GM23338 (cell line): ENCODE measurements around the gene EVL. TPM values are rescaled to one million over a fixed set of nuclear protein-coding genes. Genes with fewer than 3 reads are reported as not detected.

Source experiments
- ATAC-seq: fragments of 200-7000 bp; cut with Tn5 transposase; 3 replicates; pipeline ENCODE4 v1.9.1; 2020
- DNase-seq: peaks from one replicate; pipeline ENCODE4 v3.0.0-alpha.2; 2015; ENCODE audit warnings: low spot score
- H2AFZ ChIP-seq: fragments of 200-600 bp; sonication (generic); 2 replicates; pipeline ENCODE4 v1.8.0; 2016; ENCODE audit warnings: antibody characterized with exemption, mild to moderate bottlenecking, moderate library complexity
- H3F3A ChIP-seq: fragments of 200-600 bp; sonication (generic); replicated peaks from 2 replicates; pipeline ENCODE4 v1.8.0; 2017; ENCODE audit warnings: antibody characterized with exemption, mixed run types, low read depth
- H3K27ac ChIP-seq: fragments of 200-600 bp; sonication (generic); 2 replicates; pipeline ENCODE4 v1.6.1; 2016; ENCODE audit warnings: low read depth
- H3K27me3 ChIP-seq: fragments of 200-600 bp; sonication (generic); 2 replicates; pipeline ENCODE4 v1.8.0; 2016; ENCODE audit warnings: mild to moderate bottlenecking, mixed run types, moderate library complexity; ENCODE audit not compliant: insufficient read depth
- H3K36me3 ChIP-seq: fragments of 200-600 bp; sonication (generic); 2 replicates; pipeline ENCODE4 v1.8.0; 2016; ENCODE audit warnings: mild to moderate bottlenecking; ENCODE audit not compliant: insufficient read depth
- H3K4me1 ChIP-seq: fragments of 200-600 bp; sonication (generic); 2 replicates; pipeline ENCODE4 v1.8.0; 2016; ENCODE audit warnings: mild to moderate bottlenecking, moderate library complexity; ENCODE audit not compliant: insufficient read depth
- H3K4me2 ChIP-seq: fragments of 200-600 bp; sonication (generic); 2 replicates; pipeline ENCODE4 v1.7.1; 2017; ENCODE audit warnings: mixed run types
- H3K4me3 ChIP-seq: fragments of 200-600 bp; sonication (generic); 2 replicates; pipeline ENCODE4 v1.6.1; 2016; ENCODE audit warnings: mixed run types
- H3K79me2 ChIP-seq: fragments of 200-600 bp; sonication (generic); replicated peaks from 2 replicates; pipeline ENCODE4 v1.8.0; 2017; ENCODE audit warnings: mild to moderate bottlenecking; ENCODE audit not compliant: insufficient read depth
- H3K9me2 ChIP-seq: fragments of 200-600 bp; sonication (generic); 2 replicates; pipeline ENCODE4 v1.8.0; 2017; ENCODE audit not compliant: insufficient read depth
- H4K20me1 ChIP-seq: fragments of 200-600 bp; sonication (generic); replicated peaks from 2 replicates; pipeline ENCODE4 v1.8.0; 2017; ENCODE audit warnings: mild to moderate bottlenecking; ENCODE audit not compliant: insufficient read depth
- H3K27ac Mint-ChIP-seq: 2 replicates; pipeline ENCODE4 v1.8.0; 2020; ENCODE audit warnings: inconsistent platforms, mild to moderate bottlenecking, moderate library complexity, mixed read lengths
- H3K27me3 Mint-ChIP-seq: 3 replicates; pipeline ENCODE4 v1.8.0; 2022; ENCODE audit warnings: low read depth, mild to moderate bottlenecking, moderate library complexity, mixed read lengths, inconsistent platforms; ENCODE audit not compliant: insufficient read depth, poor library complexity
- H3K36me3 Mint-ChIP-seq: 3 replicates; pipeline ENCODE4 v1.8.0; 2021; ENCODE audit warnings: low read depth, mild to moderate bottlenecking, inconsistent platforms, moderate library complexity, mixed read lengths
- H3K4me1 Mint-ChIP-seq: 3 replicates; pipeline ENCODE4 v1.8.0; 2020; ENCODE audit warnings: mild to moderate bottlenecking, inconsistent platforms, mixed read lengths
- H3K4me3 Mint-ChIP-seq: 3 replicates; pipeline ENCODE4 v1.8.0; 2021; ENCODE audit warnings: moderate library complexity, mild to moderate bottlenecking, inconsistent platforms, mixed read lengths
- H3K9me3 Mint-ChIP-seq: 3 replicates; pipeline ENCODE4 v1.8.0; 2020; ENCODE audit warnings: moderate library complexity, mild to moderate bottlenecking, inconsistent platforms, mixed read lengths
- EZH2phosphoT487 ChIP-seq: fragments of 200-600 bp; sonication (generic); IDR thresholded peaks from one replicate; pipeline ENCODE4 v1.8.1; 2018; ENCODE audit warnings: antibody characterized with exemption; ENCODE audit not compliant: unreplicated experiment
- JUNB ChIP-seq: IDR thresholded peaks from one replicate; pipeline ENCODE4 v1.6.1; 2016; ENCODE audit warnings: antibody characterized with exemption; ENCODE audit not compliant: unreplicated experiment
- NANOG ChIP-seq: IDR thresholded peaks from 2 replicates; pipeline ENCODE4 v1.6.1; 2016; ENCODE audit warnings: antibody characterized with exemption, borderline replicate concordance
- POLR2AphosphoS5 ChIP-seq: IDR thresholded peaks from 2 replicates; pipeline ENCODE4 v1.6.1; 2016; ENCODE audit warnings: antibody characterized with exemption, low read depth
- STAT1 ChIP-seq: IDR thresholded peaks from one replicate; pipeline ENCODE4 v1.6.1; 2016; ENCODE audit warnings: antibody characterized with exemption; ENCODE audit not compliant: unreplicated experiment
- polyA plus RNA-seq: library from polyadenylated mRNA; unstranded; fragments of >200 nt; fragmentation: Nextera tagmentation; extraction: Ambion mirVana; gene quantifications from 2 replicates; pipeline ENCODE4 v1.2.1, GENCODE V29; 2016
- total RNA-seq: library from RNA; depleted of rRNA; stranded (reverse); fragments of >200 nt; shearing (Covaris generic); gene quantifications from 2 replicates; pipeline ENCODE4 v1.2.3, GENCODE V29; 2014
- TF ChIP-seq, protein P1 (sequence below): fragments of 250-450 bp; sonication (Bioruptor Pico); IDR thresholded peaks from 2 replicates; pipeline ENCODE4 v1.5.0; 2020; ENCODE audit warnings: mild to moderate bottlenecking, moderate library complexity
- TF ChIP-seq, protein P2 (sequence below): IDR thresholded peaks from one replicate; pipeline ENCODE4 v1.6.1; 2018; ENCODE audit warnings: antibody characterized with exemption; ENCODE audit not compliant: unreplicated experiment
- TF ChIP-seq, protein P3 (sequence below), 2 experiments: fragments of 200-600 bp in 1 of 2; sonication (generic) in 1 of 2; conservative IDR thresholded peaks; 2 replicates each; pipeline versions ENCODE4 v1.5.1 to v1.6.1; 2016 to 2017; ENCODE audit warnings: antibody characterized with exemption in 2 of 2, low read depth in 2 of 2, mild to moderate bottlenecking in 2 of 2, moderate library complexity in 1 of 2

The EVL gene
- total and polyA plus RNA-seq, 2 experiments from 2014 or later: 28.2 to 50.5 TPM

DNA sequence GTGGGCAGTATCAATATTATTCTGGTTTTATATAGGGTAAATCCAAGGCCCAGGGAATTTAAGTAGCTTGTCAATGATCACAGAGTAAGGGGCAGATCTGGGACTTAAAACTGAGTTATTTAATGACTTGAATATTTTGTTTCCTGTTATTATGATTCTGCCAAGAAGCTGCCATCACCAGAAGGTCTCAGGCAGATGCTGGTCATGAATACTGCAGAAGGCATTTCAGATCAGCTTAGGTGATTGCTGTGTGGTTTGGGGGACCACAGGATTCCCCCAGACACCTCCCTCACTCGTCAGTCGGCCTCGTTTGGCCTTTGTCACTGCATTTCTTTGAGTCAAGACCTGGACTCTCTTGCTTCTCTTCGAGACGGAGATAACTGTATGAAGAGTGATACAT lies 47.7 kb upstream of the EVL start:
- H3K4me3 Mint-ChIP-seq: no peak overlapping the region
- H3K27me3 ChIP-seq: no peaks in the 10 kb centered on the region
- no peaks in the 10 kb centered on the region for H3K27me3 Mint-ChIP-seq
- H4K20me1 ChIP-seq: peaks cover 29% of the 10 kb centered on the region
- no peak overlapping the region for H2AFZ ChIP-seq
- no peak for TF ChIP-seq EZH2phosphoT487
- no peak for TF ChIP-seq POLR2AphosphoS5
- TF ChIP-seq JUNB: no peak
- TF ChIP-seq, protein P1, sequence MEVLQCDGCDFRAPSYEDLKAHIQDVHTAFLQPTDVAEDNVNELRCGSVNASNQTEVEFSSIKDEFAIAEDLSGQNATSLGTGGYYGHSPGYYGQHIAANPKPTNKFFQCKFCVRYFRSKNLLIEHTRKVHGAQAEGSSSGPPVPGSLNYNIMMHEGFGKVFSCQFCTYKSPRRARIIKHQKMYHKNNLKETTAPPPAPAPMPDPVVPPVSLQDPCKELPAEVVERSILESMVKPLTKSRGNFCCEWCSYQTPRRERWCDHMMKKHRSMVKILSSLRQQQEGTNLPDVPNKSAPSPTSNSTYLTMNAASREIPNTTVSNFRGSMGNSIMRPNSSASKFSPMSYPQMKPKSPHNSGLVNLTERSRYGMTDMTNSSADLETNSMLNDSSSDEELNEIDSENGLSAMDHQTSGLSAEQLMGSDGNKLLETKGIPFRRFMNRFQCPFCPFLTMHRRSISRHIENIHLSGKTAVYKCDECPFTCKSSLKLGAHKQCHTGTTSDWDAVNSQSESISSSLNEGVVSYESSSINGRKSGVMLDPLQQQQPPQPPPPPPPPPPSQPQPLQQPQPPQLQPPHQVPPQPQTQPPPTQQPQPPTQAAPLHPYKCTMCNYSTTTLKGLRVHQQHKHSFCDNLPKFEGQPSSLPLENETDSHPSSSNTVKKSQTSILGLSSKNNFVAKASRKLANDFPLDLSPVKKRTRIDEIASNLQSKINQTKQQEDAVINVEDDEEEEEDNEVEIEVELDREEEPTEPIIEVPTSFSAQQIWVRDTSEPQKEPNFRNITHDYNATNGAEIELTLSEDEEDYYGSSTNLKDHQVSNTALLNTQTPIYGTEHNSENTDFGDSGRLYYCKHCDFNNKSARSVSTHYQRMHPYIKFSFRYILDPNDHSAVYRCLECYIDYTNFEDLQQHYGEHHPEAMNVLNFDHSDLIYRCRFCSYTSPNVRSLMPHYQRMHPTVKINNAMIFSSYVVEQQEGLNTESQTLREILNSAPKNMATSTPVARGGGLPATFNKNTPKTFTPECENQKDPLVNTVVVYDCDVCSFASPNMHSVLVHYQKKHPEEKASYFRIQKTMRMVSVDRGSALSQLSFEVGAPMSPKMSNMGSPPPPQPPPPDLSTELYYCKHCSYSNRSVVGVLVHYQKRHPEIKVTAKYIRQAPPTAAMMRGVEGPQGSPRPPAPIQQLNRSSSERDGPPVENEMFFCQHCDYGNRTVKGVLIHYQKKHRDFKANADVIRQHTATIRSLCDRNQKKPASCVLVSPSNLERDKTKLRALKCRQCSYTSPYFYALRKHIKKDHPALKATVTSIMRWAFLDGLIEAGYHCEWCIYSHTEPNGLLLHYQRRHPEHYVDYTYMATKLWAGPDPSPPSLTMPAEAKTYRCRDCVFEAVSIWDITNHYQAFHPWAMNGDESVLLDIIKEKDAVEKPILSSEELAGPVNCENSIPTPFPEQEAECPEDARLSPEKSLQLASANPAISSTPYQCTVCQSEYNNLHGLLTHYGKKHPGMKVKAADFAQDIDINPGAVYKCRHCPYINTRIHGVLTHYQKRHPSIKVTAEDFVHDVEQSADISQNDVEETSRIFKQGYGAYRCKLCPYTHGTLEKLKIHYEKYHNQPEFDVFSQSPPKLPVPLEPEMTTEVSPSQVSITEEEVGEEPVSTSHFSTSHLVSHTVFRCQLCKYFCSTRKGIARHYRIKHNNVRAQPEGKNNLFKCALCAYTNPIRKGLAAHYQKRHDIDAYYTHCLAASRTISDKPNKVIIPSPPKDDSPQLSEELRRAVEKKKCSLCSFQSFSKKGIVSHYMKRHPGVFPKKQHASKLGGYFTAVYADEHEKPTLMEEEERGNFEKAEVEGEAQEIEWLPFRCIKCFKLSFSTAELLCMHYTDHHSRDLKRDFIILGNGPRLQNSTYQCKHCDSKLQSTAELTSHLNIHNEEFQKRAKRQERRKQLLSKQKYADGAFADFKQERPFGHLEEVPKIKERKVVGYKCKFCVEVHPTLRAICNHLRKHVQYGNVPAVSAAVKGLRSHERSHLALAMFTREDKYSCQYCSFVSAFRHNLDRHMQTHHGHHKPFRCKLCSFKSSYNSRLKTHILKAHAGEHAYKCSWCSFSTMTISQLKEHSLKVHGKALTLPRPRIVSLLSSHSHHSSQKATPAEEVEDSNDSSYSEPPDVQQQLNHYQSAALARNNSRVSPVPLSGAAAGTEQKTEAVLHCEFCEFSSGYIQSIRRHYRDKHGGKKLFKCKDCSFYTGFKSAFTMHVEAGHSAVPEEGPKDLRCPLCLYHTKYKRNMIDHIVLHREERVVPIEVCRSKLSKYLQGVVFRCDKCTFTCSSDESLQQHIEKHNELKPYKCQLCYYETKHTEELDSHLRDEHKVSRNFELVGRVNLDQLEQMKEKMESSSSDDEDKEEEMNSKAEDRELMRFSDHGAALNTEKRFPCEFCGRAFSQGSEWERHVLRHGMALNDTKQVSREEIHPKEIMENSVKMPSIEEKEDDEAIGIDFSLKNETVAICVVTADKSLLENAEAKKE (CRISPR knock-in tag): no peak
- TF ChIP-seq STAT1: no peak
- TF ChIP-seq, protein P2, sequence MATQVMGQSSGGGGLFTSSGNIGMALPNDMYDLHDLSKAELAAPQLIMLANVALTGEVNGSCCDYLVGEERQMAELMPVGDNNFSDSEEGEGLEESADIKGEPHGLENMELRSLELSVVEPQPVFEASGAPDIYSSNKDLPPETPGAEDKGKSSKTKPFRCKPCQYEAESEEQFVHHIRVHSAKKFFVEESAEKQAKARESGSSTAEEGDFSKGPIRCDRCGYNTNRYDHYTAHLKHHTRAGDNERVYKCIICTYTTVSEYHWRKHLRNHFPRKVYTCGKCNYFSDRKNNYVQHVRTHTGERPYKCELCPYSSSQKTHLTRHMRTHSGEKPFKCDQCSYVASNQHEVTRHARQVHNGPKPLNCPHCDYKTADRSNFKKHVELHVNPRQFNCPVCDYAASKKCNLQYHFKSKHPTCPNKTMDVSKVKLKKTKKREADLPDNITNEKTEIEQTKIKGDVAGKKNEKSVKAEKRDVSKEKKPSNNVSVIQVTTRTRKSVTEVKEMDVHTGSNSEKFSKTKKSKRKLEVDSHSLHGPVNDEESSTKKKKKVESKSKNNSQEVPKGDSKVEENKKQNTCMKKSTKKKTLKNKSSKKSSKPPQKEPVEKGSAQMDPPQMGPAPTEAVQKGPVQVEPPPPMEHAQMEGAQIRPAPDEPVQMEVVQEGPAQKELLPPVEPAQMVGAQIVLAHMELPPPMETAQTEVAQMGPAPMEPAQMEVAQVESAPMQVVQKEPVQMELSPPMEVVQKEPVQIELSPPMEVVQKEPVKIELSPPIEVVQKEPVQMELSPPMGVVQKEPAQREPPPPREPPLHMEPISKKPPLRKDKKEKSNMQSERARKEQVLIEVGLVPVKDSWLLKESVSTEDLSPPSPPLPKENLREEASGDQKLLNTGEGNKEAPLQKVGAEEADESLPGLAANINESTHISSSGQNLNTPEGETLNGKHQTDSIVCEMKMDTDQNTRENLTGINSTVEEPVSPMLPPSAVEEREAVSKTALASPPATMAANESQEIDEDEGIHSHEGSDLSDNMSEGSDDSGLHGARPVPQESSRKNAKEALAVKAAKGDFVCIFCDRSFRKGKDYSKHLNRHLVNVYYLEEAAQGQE: no peak
- TF ChIP-seq, protein P3, sequence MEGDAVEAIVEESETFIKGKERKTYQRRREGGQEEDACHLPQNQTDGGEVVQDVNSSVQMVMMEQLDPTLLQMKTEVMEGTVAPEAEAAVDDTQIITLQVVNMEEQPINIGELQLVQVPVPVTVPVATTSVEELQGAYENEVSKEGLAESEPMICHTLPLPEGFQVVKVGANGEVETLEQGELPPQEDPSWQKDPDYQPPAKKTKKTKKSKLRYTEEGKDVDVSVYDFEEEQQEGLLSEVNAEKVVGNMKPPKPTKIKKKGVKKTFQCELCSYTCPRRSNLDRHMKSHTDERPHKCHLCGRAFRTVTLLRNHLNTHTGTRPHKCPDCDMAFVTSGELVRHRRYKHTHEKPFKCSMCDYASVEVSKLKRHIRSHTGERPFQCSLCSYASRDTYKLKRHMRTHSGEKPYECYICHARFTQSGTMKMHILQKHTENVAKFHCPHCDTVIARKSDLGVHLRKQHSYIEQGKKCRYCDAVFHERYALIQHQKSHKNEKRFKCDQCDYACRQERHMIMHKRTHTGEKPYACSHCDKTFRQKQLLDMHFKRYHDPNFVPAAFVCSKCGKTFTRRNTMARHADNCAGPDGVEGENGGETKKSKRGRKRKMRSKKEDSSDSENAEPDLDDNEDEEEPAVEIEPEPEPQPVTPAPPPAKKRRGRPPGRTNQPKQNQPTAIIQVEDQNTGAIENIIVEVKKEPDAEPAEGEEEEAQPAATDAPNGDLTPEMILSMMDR (conservative IDR thresholded peaks at IDR 0.05; ENCODE audit: low read depth in 2 of 2): no peak
- no peak for TF ChIP-seq NANOG
- H3K27ac Mint-ChIP-seq: no peak overlapping the region
- peaks cover 34% of the 10 kb centered on the region for H3K79me2 ChIP-seq
- no peak overlapping the region for H3K4me3 ChIP-seq
- peaks cover 15% of the 10 kb centered on the region for H3K4me1 ChIP-seq
- H3K36me3 Mint-ChIP-seq: no peaks in the 10 kb centered on the region; the same call in 2 of the 3 replicates
- H3K36me3 ChIP-seq: no peaks in the 10 kb centered on the region
- 0 out of 2 replicates have a peak, but pooled peaks cover 2% of the 10 kb centered on the region for H3K9me2 ChIP-seq
- DNase-seq (no peak), ATAC-seq (no peak)
- peaks cover 22% of the 10 kb centered on the region for H3K4me1 Mint-ChIP-seq
- no peak overlapping the region for H3K27ac ChIP-seq
- no peaks in the 10 kb centered on the region for H3F3A ChIP-seq
- H3K9me3 Mint-ChIP-seq: no peaks in the 10 kb centered on the region; the same call in 2 of the 3 replicates
- no peak overlapping the region for H3K4me2 ChIP-seq
